HepG2 (cell line): Measurements from ENCODE around the gene MAP3K4. TPM values are rescaled to one million over a fixed set of nuclear protein-coding genes. Genes with fewer than 3 reads are reported as not detected.

Experiments used
- ATM ChIP-seq: fragments of 450-650 bp; IDR thresholded peaks from 2 replicates; pipeline ENCODE4 v1.7.1; 2017; ENCODE audit warnings: mild to moderate bottlenecking, borderline replicate concordance
- CCDC6 ChIP-seq: sonication (generic); formaldehyde crosslinking; IDR thresholded peaks from 2 replicates; pipeline ENCODE4 v1.8.1; 2022; ENCODE audit warnings: mild to moderate bottlenecking, missing genetic modification reagents, moderate library complexity
- CREM ChIP-seq, 2 experiments: sonication (generic) in 1 of 2; formaldehyde crosslinking in 1 of 2; IDR thresholded peaks; 2 replicates each; pipeline versions ENCODE4 v1.4.0 to v1.6.1; 2016 to 2020; ENCODE audit warnings: antibody characterized with exemption in 1 of 2, mild to moderate bottlenecking in 1 of 2, missing genetic modification reagents in 1 of 2
- EEA1 ChIP-seq: sonication (generic); formaldehyde crosslinking; IDR thresholded peaks from 2 replicates; pipeline ENCODE4 v1.5.1; 2020; ENCODE audit warnings: mild to moderate bottlenecking, missing genetic modification reagents, borderline replicate concordance
- FOXK2 ChIP-seq: fragments of 450-650 bp; IDR thresholded peaks from 2 replicates; pipeline ENCODE4 v1.6.1; 2016
- GABPA ChIP-seq, 2 experiments: IDR thresholded peaks; 2 replicates each; pipeline ENCODE4 v1.6.1; 2011 to 2016; ENCODE audit warnings: low read depth in 2 of 2, low read length in 1 of 2, missing biosample characterization in 1 of 2, missing genetic modification characterization in 1 of 2
- HIVEP1 ChIP-seq: sonication (generic); formaldehyde crosslinking; IDR thresholded peaks from 2 replicates; pipeline ENCODE4 v1.4.0; 2020; ENCODE audit warnings: mild to moderate bottlenecking, missing genetic modification reagents
- KLF9 ChIP-seq: IDR thresholded peaks from 2 replicates; pipeline ENCODE4 v1.6.1; 2016; ENCODE audit warnings: low read depth
- MAZ ChIP-seq, 2 experiments: sonication (generic) in 1 of 2; formaldehyde crosslinking in 1 of 2; IDR thresholded peaks; 2 replicates each; pipeline versions ENCODE4 v1.5.0 to v1.6.1; 2012 to 2020; ENCODE audit warnings: low read depth in 2 of 2, mild to moderate bottlenecking in 2 of 2, borderline replicate concordance in 1 of 2, improper control_type of control experiment in 1 of 2, low read length in 1 of 2, missing genetic modification reagents in 1 of 2, moderate library complexity in 1 of 2
- NKX3-1 ChIP-seq: sonication (generic); formaldehyde crosslinking; IDR thresholded peaks from 2 replicates; pipeline ENCODE4 v1.5.0; 2020; ENCODE audit warnings: missing genetic modification reagents
- NR1H2 ChIP-seq: sonication (generic); formaldehyde crosslinking; IDR thresholded peaks from 2 replicates; pipeline ENCODE4 v1.8.1; 2022; ENCODE audit warnings: low read depth, missing genetic modification reagents, borderline replicate concordance
- NRL ChIP-seq: sonication (generic); formaldehyde crosslinking; IDR thresholded peaks from 2 replicates; pipeline ENCODE4 v1.5.0; 2020; ENCODE audit warnings: missing genetic modification reagents, mild to moderate bottlenecking, moderate library complexity, borderline replicate concordance
- POLR2AphosphoS5 ChIP-seq: IDR thresholded peaks from 2 replicates; pipeline ENCODE4 v1.6.1; 2012; ENCODE audit warnings: low read depth, low read length
- RAD21 ChIP-seq: fragments of 450-650 bp; formaldehyde crosslinking; IDR thresholded peaks from 2 replicates; pipeline ENCODE4 v1.5.0; 2020; ENCODE audit warnings: mild to moderate bottlenecking
- SMAD9 ChIP-seq: sonication (generic); formaldehyde crosslinking; IDR thresholded peaks from 2 replicates; pipeline ENCODE4 v1.5.1; 2020; ENCODE audit warnings: mild to moderate bottlenecking, missing genetic modification reagents
- TOE1 ChIP-seq: sonication (generic); formaldehyde crosslinking; IDR thresholded peaks from 2 replicates; pipeline ENCODE4 v1.4.0; 2020; ENCODE audit warnings: mild to moderate bottlenecking, missing genetic modification reagents
- U2AF2 ChIP-seq: fragments of 200-400 bp; formaldehyde crosslinking; IDR thresholded peaks from 2 replicates; pipeline ENCODE4 v1.6.1; 2017; ENCODE audit warnings: low read depth, mild to moderate bottlenecking, low read length
- ZNF292 ChIP-seq: sonication (generic); formaldehyde crosslinking; IDR thresholded peaks from 2 replicates; pipeline ENCODE4 v1.8.1; 2022; ENCODE audit warnings: mild to moderate bottlenecking, low read depth, missing genetic modification reagents, borderline replicate concordance
- ZNF703 ChIP-seq: sonication (generic); formaldehyde crosslinking; IDR thresholded peaks from 2 replicates; pipeline ENCODE4 v1.5.1; 2020; ENCODE audit warnings: missing genetic modification reagents, mild to moderate bottlenecking, moderate library complexity, borderline replicate concordance
- ZNF773 ChIP-seq: sonication (generic); formaldehyde crosslinking; IDR thresholded peaks from 2 replicates; pipeline ENCODE4 v1.4.0; 2020; ENCODE audit warnings: missing genetic modification reagents, borderline replicate concordance
- ZNF879 ChIP-seq: sonication (generic); formaldehyde crosslinking; IDR thresholded peaks from 2 replicates; pipeline ENCODE4 v1.8.1; 2023; ENCODE audit warnings: missing genetic modification reagents
- polyA plus RNA-seq, 8 experiments: library from polyadenylated mRNA; depleted of rRNA in 3 of 8; stranded (reverse) in 7 of 8; unstranded in 1 of 8; fragments of >200 nt; fragmentation: Illumina TruSeq in 4 of 8; extraction: Trizol in 4 of 8; gene quantifications; 2 replicates each; pipeline versions ENCODE4 v1.2.1 to v1.2.3, GENCODE V29; 2011 to 2016; ENCODE audit warnings: low read depth in 4 of 8, missing spikeins in 1 of 8, mixed read lengths in 1 of 8; ENCODE audit not compliant: insufficient read depth in 1 of 8
- total RNA-seq, 5 experiments: library from RNA; depleted of rRNA; stranded (reverse); fragments of >200 nt; fragmentation: Illumina TruSeq; extraction: Trizol; gene quantifications; 2 replicates each; pipeline ENCODE4 v1.2.3, GENCODE V29; 2016; ENCODE audit warnings: low read depth in 1 of 5
- TF ChIP-seq, protein P1 (sequence below): sonication (generic); formaldehyde crosslinking; IDR thresholded peaks from 2 replicates; pipeline ENCODE4 v1.4.0; 2020; ENCODE audit warnings: missing genetic modification reagents; ENCODE audit errors: not compliant biosample characterization
- TF ChIP-seq, protein P2 (sequence below): sonication (generic); formaldehyde crosslinking; IDR thresholded peaks from 2 replicates; pipeline ENCODE4 v1.8.1; 2023; ENCODE audit warnings: mild to moderate bottlenecking, missing genetic modification reagents
- TF ChIP-seq, protein P3 (sequence below): sonication (generic); formaldehyde crosslinking; IDR thresholded peaks from 2 replicates; pipeline ENCODE4 v1.4.0; 2020; ENCODE audit warnings: mild to moderate bottlenecking, missing genetic modification reagents
- TF ChIP-seq, protein P4 (sequence below): IDR thresholded peaks from 2 replicates; pipeline ENCODE4 v1.6.1; 2012; ENCODE audit warnings: low read length, improper control_type of control experiment

MAP3K4 gene
- total and polyA plus RNA-seq, 2 of the 13 experiments (the other 11 are each of a cell fraction or from before 2014, with no cell fraction given), result 12.9 to 33.6 TPM

DNA sequence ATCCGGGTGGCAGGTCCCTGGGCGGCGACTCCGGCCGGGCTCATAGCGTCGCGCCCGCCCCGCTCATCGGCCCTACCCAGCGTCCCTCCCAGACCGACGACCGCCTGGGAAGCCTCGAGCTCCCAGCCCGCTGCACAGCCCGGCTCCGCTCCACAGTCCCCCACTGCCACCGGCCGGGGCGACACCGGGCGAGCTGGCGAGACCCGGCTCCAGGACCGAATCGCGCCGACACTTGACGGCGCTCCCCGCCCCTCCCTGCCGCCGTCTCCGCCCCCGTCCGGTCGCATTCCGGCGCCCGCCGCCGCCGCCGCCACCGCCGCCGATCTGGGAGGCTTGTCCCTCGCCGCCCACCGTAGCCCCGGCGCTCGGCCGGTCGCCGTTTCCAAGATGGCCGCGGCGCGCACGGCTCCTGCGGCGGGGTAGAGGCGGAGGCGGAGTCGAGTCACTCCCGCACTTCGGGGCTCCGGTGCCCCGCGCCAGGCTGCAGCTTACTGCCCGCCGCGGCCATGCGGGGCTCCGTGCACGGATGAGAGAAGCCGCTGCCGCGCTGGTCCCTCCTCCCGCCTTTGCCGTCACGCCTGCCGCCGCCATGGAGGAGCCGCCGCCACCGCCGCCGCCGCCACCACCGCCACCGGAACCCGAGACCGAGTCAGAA is at the start of gene MAP3K4 (continued):
- TF ChIP-seq, protein P1, sequence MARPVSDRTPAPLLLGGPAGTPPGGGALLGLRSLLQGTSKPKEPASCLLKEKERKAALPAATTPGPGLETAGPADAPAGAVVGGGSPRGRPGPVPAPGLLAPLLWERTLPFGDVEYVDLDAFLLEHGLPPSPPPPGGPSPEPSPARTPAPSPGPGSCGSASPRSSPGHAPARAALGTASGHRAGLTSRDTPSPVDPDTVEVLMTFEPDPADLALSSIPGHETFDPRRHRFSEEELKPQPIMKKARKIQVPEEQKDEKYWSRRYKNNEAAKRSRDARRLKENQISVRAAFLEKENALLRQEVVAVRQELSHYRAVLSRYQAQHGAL, result no peak
- TF ChIP-seq ATM, result no peak
- TF ChIP-seq KLF9 (CRISPR knock-in tag), result no peak
- TF ChIP-seq ZNF879 (CRISPR knock-in tag), result 0 out of 2 replicates have a peak, but pooled peaks have one; percentile 55
- no peak for TF ChIP-seq CREM (IDR thresholded peaks at IDR 0.05)
- no peak for TF ChIP-seq CREM (CRISPR knock-in tag; IDR thresholded peaks at IDR 0.05)
- no peak for TF ChIP-seq GABPA (IDR thresholded peaks at IDR 0.05; ENCODE audit: low read depth, low read length)
- TF ChIP-seq GABPA (CRISPR knock-in tag; IDR thresholded peaks at IDR 0.05; ENCODE audit: low read depth), result no peak
- TF ChIP-seq NRL (CRISPR knock-in tag), result peak; percentile 51
- 0 out of 2 replicates have a peak, but pooled peaks have one; percentile 52 for TF ChIP-seq MAZ (IDR thresholded peaks at IDR 0.05; ENCODE audit: borderline replicate concordance, low read depth, low read length)
- TF ChIP-seq MAZ (CRISPR knock-in tag; IDR thresholded peaks at IDR 0.05; ENCODE audit: low read depth), result peak; percentile 96
- TF ChIP-seq, protein P2, sequence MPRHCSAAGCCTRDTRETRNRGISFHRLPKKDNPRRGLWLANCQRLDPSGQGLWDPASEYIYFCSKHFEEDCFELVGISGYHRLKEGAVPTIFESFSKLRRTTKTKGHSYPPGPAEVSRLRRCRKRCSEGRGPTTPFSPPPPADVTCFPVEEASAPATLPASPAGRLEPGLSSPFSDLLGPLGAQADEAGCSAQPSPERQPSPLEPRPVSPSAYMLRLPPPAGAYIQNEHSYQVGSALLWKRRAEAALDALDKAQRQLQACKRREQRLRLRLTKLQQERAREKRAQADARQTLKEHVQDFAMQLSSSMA (CRISPR knock-in tag), result no peak
- peak; percentile 91; the same call in 1 of the 2 replicates for TF ChIP-seq EEA1 (CRISPR knock-in tag)
- TF ChIP-seq, protein P3, sequence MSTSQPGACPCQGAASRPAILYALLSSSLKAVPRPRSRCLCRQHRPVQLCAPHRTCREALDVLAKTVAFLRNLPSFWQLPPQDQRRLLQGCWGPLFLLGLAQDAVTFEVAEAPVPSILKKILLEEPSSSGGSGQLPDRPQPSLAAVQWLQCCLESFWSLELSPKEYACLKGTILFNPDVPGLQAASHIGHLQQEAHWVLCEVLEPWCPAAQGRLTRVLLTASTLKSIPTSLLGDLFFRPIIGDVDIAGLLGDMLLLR (CRISPR knock-in tag), result peak; percentile 69; the same call in 1 of the 2 replicates
- peak; percentile 34; the same call in 1 of the 2 replicates for TF ChIP-seq ZNF773 (CRISPR knock-in tag)
- TF ChIP-seq ZNF292 (CRISPR knock-in tag), result no peak
- TF ChIP-seq NR1H2, result peak; percentile 91
- TF ChIP-seq TOE1 (CRISPR knock-in tag), result no peak
- no peak for TF ChIP-seq HIVEP1
- TF ChIP-seq, protein P4, sequence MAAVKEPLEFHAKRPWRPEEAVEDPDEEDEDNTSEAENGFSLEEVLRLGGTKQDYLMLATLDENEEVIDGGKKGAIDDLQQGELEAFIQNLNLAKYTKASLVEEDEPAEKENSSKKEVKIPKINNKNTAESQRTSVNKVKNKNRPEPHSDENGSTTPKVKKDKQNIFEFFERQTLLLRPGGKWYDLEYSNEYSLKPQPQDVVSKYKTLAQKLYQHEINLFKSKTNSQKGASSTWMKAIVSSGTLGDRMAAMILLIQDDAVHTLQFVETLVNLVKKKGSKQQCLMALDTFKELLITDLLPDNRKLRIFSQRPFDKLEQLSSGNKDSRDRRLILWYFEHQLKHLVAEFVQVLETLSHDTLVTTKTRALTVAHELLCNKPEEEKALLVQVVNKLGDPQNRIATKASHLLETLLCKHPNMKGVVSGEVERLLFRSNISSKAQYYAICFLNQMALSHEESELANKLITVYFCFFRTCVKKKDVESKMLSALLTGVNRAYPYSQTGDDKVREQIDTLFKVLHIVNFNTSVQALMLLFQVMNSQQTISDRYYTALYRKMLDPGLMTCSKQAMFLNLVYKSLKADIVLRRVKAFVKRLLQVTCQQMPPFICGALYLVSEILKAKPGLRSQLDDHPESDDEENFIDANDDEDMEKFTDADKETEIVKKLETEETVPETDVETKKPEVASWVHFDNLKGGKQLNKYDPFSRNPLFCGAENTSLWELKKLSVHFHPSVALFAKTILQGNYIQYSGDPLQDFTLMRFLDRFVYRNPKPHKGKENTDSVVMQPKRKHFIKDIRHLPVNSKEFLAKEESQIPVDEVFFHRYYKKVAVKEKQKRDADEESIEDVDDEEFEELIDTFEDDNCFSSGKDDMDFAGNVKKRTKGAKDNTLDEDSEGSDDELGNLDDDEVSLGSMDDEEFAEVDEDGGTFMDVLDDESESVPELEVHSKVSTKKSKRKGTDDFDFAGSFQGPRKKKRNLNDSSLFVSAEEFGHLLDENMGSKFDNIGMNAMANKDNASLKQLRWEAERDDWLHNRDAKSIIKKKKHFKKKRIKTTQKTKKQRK, result no peak
- peak; percentile 81; the same call in 1 of the 2 replicates for TF ChIP-seq ZNF703 (CRISPR knock-in tag)
- TF ChIP-seq RAD21 (CRISPR knock-in tag), result peak; percentile 33; the same call in 1 of the 2 replicates
- TF ChIP-seq CCDC6, result peak; percentile 87; the same call in 1 of the 2 replicates
- peak; percentile 56 for TF ChIP-seq POLR2AphosphoS5
- TF ChIP-seq FOXK2, result no peak
- no peak for TF ChIP-seq U2AF2
- TF ChIP-seq NKX3-1 (CRISPR knock-in tag), result peak; percentile 33; the same call in 1 of the 2 replicates
- no peak for TF ChIP-seq SMAD9
